T-cell (primary cell): ENCODE data around the gene FCER1G. TPM values are rescaled to one million over a fixed set of nuclear protein-coding genes. Genes with fewer than 3 reads are reported as not detected.

ENCODE experiments used
- ATAC-seq, 4 experiments: fragments of 200-7000 bp in 3 of 4; fragments of 150-1000 bp in 1 of 4; cut with Tn5 transposase; replicated peaks in 1 of 4; 1 replicate in 3 of 4; 2 replicates in 1 of 4; pipeline ENCODE4 v1.10.0; 2021; ENCODE audit warnings: moderate library complexity in 3 of 4, mild to moderate bottlenecking in 2 of 4, moderate number of reproducible peaks in 1 of 4
- CTCF ChIA-PET, 2 donors: fragments of 300-600 bp; sonication (Branson Sonifier 250); formaldehyde crosslinking; loops; one replicate each; lab custom pipeline; 2022; ENCODE audit warnings: antibody characterized with exemption in 2 of 2; lab: Charles Lee
- POLR2A ChIA-PET, 2 donors: fragments of 300-600 bp; sonication (Branson Sonifier 250); formaldehyde crosslinking; loops; one replicate each; lab custom pipeline; 2022; ENCODE audit warnings: antibody characterized with exemption in 2 of 2; lab: Charles Lee
- DNase-seq, 35 experiments: peaks; one replicate each; pipeline versions ENCODE4 v3.0.0 to v3.0.0-alpha.2; 2013 to 2023
- H3K27ac ChIP-seq: one replicate; pipeline ENCODE4 v1.5.1; 2013; ENCODE audit warnings: low read length
- H3K27me3 ChIP-seq, 2 experiments: replicated peaks in 1 of 2; 1 replicate in 1 of 2; 2 replicates in 1 of 2; pipeline versions ENCODE4 v1.6.1 to v1.7.0; 2013; ENCODE audit warnings: low read length in 1 of 2, mixed read lengths in 1 of 2; ENCODE audit not compliant: control insufficient read depth in 2 of 2, insufficient read depth in 2 of 2; ENCODE audit errors: extremely low read depth in 1 of 2
- H3K36me3 ChIP-seq, 2 donors: 1 replicate in 1 of 2; 2 replicates in 1 of 2; pipeline versions ENCODE4 v1.6.1 to v1.7.0; 2013; ENCODE audit warnings: low read length in 1 of 2; ENCODE audit not compliant: control insufficient read depth in 2 of 2, insufficient read depth in 1 of 2; ENCODE audit errors: extremely low read depth in 1 of 2
- H3K4me1 ChIP-seq, 2 experiments: 1 replicate in 1 of 2; 2 replicates in 1 of 2; pipeline versions ENCODE4 v1.6.1 to v1.7.0; 2013; ENCODE audit warnings: low read length in 2 of 2, mixed read lengths in 1 of 2; ENCODE audit not compliant: insufficient read depth in 2 of 2, control insufficient read depth in 1 of 2; ENCODE audit errors: extremely low read depth in 1 of 2
- H3K4me3 ChIP-seq, 2 donors: 1 replicate in 1 of 2; 2 replicates in 1 of 2; pipeline versions ENCODE4 v1.5.1 to v1.7.0; 2013; ENCODE audit warnings: mild to moderate bottlenecking in 2 of 2, low read length in 1 of 2, moderate library complexity in 1 of 2; ENCODE audit not compliant: control insufficient read depth in 1 of 2; ENCODE audit errors: extremely low read depth in 1 of 2
- H3K9me3 ChIP-seq: 2 replicates; pipeline ENCODE4 v1.7.0; 2013
- H3K27ac Mint-ChIP-seq, 2 donors: one replicate each; pipeline ENCODE4 v1.8.0; 2020 to 2021; ENCODE audit warnings: mild to moderate bottlenecking in 2 of 2, mixed read lengths in 2 of 2
- H3K27me3 Mint-ChIP-seq, 2 donors: one replicate each; pipeline ENCODE4 v1.8.0; 2021 to 2022; ENCODE audit warnings: mixed read lengths in 2 of 2
- H3K36me3 Mint-ChIP-seq: one replicate; pipeline ENCODE4 v1.8.0; 2021; ENCODE audit warnings: mixed read lengths
- H3K4me1 Mint-ChIP-seq, 3 donors: one replicate each; pipeline ENCODE4 v1.8.0; 2020 to 2022; ENCODE audit warnings: mixed read lengths in 3 of 3, mild to moderate bottlenecking in 1 of 3
- H3K4me3 Mint-ChIP-seq, 3 donors: one replicate each; pipeline ENCODE4 v1.8.0; 2020 to 2022; ENCODE audit warnings: mild to moderate bottlenecking in 3 of 3, mixed read lengths in 3 of 3, moderate library complexity in 3 of 3
- H3K9me3 Mint-ChIP-seq, 3 donors: one replicate each; pipeline ENCODE4 v1.8.0; 2020 to 2022; ENCODE audit warnings: mixed read lengths in 3 of 3
- WGBS: methylation state at CpG from one replicate; pipeline ENCODE4 v1.1.5; 2013; ENCODE audit warnings: missing lambda C conversion rate; ENCODE audit not compliant: insufficient coverage; 5-methylcytosine and 5-hydroxymethylcytosine counted together
- total RNA-seq, 35 experiments: library from RNA in 6 of 35; stranded (reverse) in 6 of 35; fragments of 120-200 nt in 1 of 35; gene quantifications; one replicate each; pipeline versions ENCODE4 v1.2.1 to v1.2.4 and lab custom pipeline; 2013 to 2026

The FCER1G gene
- total RNA-seq, 5 donors from 2014 or later (not counting 1 experiment from before 2014, with no cell fraction given), result 2.5 to 5.2 (median 3.5) TPM

DNA sequence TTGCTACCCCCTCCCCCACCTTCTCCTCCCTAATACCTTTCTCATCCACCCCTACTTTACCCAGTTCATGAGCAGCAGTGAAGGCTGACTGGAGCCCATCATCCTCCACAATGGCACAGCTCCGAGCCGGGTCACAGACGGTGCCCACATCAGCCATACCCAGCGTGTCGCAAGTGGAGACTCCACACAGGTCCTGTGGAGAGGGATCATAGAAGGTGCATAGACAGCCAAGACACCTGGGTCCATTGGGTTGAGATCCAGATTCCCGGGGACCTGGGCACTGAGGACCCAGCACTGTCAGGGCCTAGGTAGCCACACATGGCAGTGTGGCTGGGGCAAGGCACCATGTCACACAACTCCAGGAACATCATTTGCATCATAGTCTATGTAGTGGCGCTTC, 19.0 kb upstream of the FCER1G start:
- Mint-ChIP-seq H3K4me3 (no peak overlapping the region), H3K36me3 (no peaks in the 10 kb centered on the region), H3K27me3 (no peaks in the 10 kb centered on the region), H3K9me3 (no peaks in the 10 kb centered on the region), H3K27ac (no peak overlapping the region), H3K4me1 (peaks cover 46 to 53% (median 53%) of the 10 kb centered on the region in 3 donors)
- 100% methylated on average over 3 of the region's 7 CpGs for WGBS
- ATAC-seq (no peak), DNase-seq (no peak)
- no peaks in the 10 kb centered on the region for H3K27me3 ChIP-seq
- peaks cover 20 to 69% of the 10 kb centered on the region in 2 experiments for H3K4me1 ChIP-seq
- ChIA-PET POLR2A (no interaction called here), CTCF (no interaction called here)
- no peaks in the 10 kb centered on the region for H3K9me3 ChIP-seq
- H3K36me3 ChIP-seq, result no peaks in the 10 kb centered on the region
- no peak overlapping the region for H3K4me3 ChIP-seq
- no peak overlapping the region for H3K27ac ChIP-seq

DNA sequence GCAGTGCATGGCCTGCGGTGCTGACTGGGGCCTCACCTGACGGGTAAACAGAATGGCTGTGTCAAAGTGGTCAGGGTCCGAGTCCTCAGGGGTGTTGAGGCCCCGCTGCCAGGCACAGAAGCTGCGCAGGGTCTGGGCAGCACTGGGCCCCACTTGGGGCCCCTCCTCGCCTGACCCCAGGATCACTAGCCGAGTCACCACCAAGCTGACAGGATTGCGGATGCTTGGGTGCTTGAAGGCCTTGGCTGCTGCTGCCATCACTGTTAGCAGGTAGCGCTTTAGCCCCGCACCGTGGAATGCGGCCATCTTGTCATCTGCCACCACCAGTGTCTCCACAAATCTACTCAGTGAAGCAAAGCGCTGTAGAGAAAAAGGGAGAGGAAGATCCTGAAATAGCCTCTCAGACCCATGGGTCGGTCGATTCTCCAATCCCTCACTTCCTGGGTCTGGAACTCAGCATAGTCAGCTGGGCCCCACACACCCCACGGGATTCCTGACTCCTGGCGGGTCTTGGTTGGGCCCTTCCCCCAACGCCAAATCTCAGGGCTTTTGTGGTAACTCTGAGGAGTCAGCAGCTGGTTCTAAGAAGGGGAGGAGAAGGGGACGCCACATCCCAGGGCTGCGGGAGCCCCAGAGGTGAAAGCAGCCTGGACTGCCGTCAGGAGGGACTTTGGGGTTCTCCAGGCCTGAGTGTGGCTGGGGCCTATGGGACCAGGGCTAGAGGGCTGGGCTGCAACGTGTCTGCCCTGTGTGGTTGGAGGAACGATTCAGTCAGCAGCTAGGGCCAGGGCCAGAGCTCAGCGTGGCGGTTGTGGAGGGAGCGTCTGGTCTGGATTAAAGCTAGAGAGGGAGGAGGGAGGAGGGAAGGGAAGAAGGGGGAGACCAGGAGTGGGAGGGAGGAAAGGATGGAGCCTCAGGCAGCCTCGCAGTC, 18.3 kb upstream of the FCER1G start:
- no peaks in the 10 kb centered on the region for H3K36me3 Mint-ChIP-seq
- ChIA-PET CTCF (interaction anchor here in 1 of 2 donors (0.7 kb wide), 1 partner anchor 177 kb away, joined by 4 read pairs; no protein-coding TSS in a partner anchor), POLR2A (no interaction called here)
- DNase-seq, result no peak
- no peak overlapping the region for H3K27ac ChIP-seq
- 93% methylated on average over 16 of the region's 27 CpGs for WGBS
- no peaks in the 10 kb centered on the region for H3K27me3 ChIP-seq
- no peak overlapping the region for H3K27ac Mint-ChIP-seq
- H3K4me3 Mint-ChIP-seq, result no peak overlapping the region
- H3K4me1 Mint-ChIP-seq, result peaks cover 51 to 58% (median 57%) of the 10 kb centered on the region in 3 donors
- H3K9me3 Mint-ChIP-seq, result no peaks in the 10 kb centered on the region
- no peak for ATAC-seq
- no peak overlapping the region for H3K4me3 ChIP-seq
- no peaks in the 10 kb centered on the region for H3K27me3 Mint-ChIP-seq
- no peaks in the 10 kb centered on the region for H3K9me3 ChIP-seq
- H3K36me3 ChIP-seq, result no peaks in the 10 kb centered on the region
- H3K4me1 ChIP-seq, result peaks cover 25 to 76% of the 10 kb centered on the region in 2 experiments

DNA sequence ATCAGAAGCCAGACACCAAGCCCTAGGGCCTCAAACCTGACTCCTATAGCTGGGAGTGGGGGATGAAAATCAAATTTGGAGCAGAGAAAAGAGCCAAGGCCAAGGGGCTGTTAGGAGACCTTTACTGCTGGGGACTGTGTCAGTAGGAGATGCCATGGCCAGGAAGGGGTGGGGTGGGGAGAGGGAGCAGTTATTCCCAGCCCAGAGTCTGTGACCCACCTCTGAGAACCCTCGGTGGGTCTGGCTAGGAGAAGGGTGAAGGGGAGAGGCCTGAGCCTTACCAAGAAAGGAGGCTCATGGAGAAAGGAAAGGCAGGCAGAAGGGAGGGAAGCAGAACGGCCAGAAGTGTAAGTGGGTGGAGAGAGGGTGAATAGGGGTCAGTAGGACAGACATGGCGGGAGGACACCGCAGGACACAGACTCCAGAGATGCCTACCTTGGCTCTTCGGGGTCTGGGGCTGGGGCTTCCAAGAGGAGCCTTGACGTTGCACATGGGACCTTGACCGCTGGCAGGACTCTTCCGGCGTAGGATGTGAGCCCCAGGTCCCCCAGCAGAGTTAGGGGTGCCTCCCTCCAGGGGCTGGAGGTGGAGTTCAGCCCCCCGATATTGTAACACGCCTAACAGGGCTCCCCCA, 17.4 kb upstream of the FCER1G start:
- no peak overlapping the region for H3K27ac Mint-ChIP-seq
- WGBS, result 95% methylated on average over 9 of the region's 11 CpGs
- no peaks in the 10 kb centered on the region for H3K36me3 Mint-ChIP-seq
- POLR2A ChIA-PET, result no interaction called here
- H3K9me3 Mint-ChIP-seq, result no peaks in the 10 kb centered on the region
- no peak overlapping the region for H3K27ac ChIP-seq
- no peak for DNase-seq
- H3K36me3 ChIP-seq, result no peaks in the 10 kb centered on the region
- peaks cover 24 to 74% of the 10 kb centered on the region in 2 experiments for H3K4me1 ChIP-seq
- H3K4me3 ChIP-seq, result no peak overlapping the region
- no peaks in the 10 kb centered on the region for H3K27me3 Mint-ChIP-seq
- H3K4me1 Mint-ChIP-seq, result peaks cover 49 to 56% (median 51%) of the 10 kb centered on the region in 3 donors
- ATAC-seq, result no peak
- CTCF ChIA-PET, result interaction anchor here in 1 of 2 donors (0.6 to 1.6 kb wide), 2 partner anchors 28 to 109 kb away, joined by 5 to 8 read pairs; partner anchors contain the start of gene TOMM40L
- H3K27me3 ChIP-seq, result no peaks in the 10 kb centered on the region
- no peaks in the 10 kb centered on the region for H3K9me3 ChIP-seq
- no peak overlapping the region for H3K4me3 Mint-ChIP-seq

DNA sequence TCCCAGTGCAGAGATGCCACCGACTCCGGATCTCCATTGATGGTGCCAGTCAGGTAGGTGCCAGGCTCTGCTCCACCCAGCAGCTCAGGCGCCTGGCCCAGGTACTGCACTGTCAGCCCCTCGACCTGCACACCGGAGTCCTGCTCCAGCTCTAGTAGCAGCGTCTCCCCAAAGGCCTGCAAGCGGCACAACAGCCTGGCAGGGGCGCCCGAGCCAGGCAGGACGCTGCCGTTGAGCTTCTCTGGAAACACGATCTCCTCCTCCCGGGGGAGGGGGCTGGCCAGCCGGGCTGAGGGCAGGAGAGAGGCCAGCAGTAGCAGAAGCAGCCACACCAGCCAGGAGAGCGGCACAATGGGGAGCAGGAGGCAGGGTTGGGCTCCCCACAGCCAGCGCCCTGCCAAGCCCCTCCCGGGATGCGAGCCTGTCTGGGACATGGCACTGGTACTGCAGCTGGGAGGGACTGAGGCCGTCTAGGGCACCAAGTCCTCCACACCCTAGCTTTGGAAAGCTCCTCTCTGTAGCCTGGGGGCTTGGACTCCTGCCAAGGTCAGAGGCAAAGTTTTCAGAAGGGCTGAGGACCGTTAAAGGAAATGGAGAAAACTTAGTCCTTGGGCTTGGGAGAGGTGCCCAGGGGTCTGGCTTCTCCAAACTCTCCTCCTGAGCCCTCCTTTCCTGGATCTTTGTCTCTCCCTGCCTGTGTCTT, 16.8 kb upstream of the FCER1G start:
- no peak overlapping the region for H3K27ac Mint-ChIP-seq
- ATAC-seq (no peak), DNase-seq (no peak)
- no peak overlapping the region for H3K4me3 Mint-ChIP-seq
- Histone ChIP-seq H3K27me3 (no peaks in the 10 kb centered on the region), H3K9me3 (no peaks in the 10 kb centered on the region), H3K36me3 (no peaks in the 10 kb centered on the region), H3K4me1 (peaks cover 24 to 74% of the 10 kb centered on the region in 2 experiments), H3K4me3 (no peak overlapping the region), H3K27ac (no peak overlapping the region)
- H3K36me3 Mint-ChIP-seq, result no peaks in the 10 kb centered on the region
- H3K4me1 Mint-ChIP-seq, result peaks cover 47 to 55% (median 48%) of the 10 kb centered on the region in 3 donors
- CTCF ChIA-PET, result interaction anchor here (0.7 to 1.6 kb wide), 3 partner anchors 27 to 218 kb away, joined by 3 to 5 read pairs (median 3); partner anchors contain the start of gene TOMM40L (in 1 of the 2)
- POLR2A ChIA-PET, result no interaction called here
- H3K27me3 Mint-ChIP-seq, result no peaks in the 10 kb centered on the region
- H3K9me3 Mint-ChIP-seq, result no peaks in the 10 kb centered on the region
- 85% methylated on average over 13 of the region's 20 CpGs for WGBS

DNA sequence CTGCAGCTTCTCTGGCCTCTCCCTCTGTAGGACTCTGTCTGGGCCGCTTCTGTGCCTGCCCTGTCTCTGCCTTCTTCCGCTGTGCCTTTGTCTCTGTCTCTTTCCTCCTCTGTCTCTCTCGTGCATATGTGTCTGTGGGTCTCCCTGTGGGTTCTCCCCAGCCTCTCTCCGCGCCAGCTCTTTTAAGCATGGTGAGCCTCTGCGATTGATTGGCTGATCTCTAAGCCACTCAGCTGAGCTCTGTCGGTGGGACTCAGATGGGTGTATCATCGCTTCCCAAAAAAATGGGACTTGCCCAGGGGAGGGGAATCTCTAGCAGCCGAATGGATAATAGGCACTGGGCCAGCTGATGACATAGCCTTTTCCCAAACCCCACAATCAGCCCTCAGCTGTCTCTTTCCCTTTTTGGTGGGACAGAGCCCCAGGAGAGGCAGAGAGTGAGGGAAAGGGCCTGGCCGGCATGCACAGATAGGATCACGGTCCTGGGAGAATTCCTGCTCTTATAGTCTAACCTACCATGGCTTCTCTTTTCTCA, 16.1 kb upstream of the FCER1G start, which contains the start of gene ADAMTS4:
ADAMTS4 (minus strand) TSS at position 158 of the 535 bp plus-strand sequence. CDS start 427 bp downstream, outside the sequence.
- peaks cover 53 to 59% (median 54%) of the 10 kb centered on the region in 3 donors for H3K4me1 Mint-ChIP-seq
- no peaks in the 10 kb centered on the region for H3K27me3 Mint-ChIP-seq
- Histone ChIP-seq H3K27ac (peak within 1 kb of the TSS; percentile 79), H3K4me1 (peaks cover 29 to 73% of the 10 kb centered on the region in 2 experiments), H3K4me3 (no peak within 1 kb of the TSS), H3K9me3 (no peaks in the 10 kb centered on the region), H3K36me3 (peaks cover 0 to 5% of the 10 kb centered on the region in 2 donors), H3K27me3 (no peaks in the 10 kb centered on the region)
- H3K27ac Mint-ChIP-seq, result peak within 1 kb of the TSS; percentile 97 to 98
- CTCF ChIA-PET, result interaction anchor here (0.7 to 1.6 kb wide), 3 partner anchors 27 to 218 kb away, joined by 3 to 5 read pairs (median 3); partner anchors contain the start of gene TOMM40L (in 1 of the 2)
- POLR2A ChIA-PET, result no interaction called here
- WGBS, result 89% methylated on average over 7 of the region's 11 CpGs
- peaks cover 3% of the 10 kb centered on the region for H3K36me3 Mint-ChIP-seq
- H3K4me3 Mint-ChIP-seq, result peak within 1 kb of the TSS in 1 of 3 donors; percentile 59
- DNase-seq, result no peak
- H3K9me3 Mint-ChIP-seq, result no peaks in the 10 kb centered on the region
- no peak for ATAC-seq
